CMK (cell line): ENCODE data around the gene ABTB1.
"Not testable (repeated sequence)": the region's sequence is repeated elsewhere in the genome, so short reads cannot be mapped to it uniquely, and the experiment has no call there.

Experiments
- DNase-seq: peaks from one replicate; pipeline ENCODE4 v3.0.0-alpha.2; 2010; ENCODE audit warnings: low read depth

The ABTB1 gene

DNA sequence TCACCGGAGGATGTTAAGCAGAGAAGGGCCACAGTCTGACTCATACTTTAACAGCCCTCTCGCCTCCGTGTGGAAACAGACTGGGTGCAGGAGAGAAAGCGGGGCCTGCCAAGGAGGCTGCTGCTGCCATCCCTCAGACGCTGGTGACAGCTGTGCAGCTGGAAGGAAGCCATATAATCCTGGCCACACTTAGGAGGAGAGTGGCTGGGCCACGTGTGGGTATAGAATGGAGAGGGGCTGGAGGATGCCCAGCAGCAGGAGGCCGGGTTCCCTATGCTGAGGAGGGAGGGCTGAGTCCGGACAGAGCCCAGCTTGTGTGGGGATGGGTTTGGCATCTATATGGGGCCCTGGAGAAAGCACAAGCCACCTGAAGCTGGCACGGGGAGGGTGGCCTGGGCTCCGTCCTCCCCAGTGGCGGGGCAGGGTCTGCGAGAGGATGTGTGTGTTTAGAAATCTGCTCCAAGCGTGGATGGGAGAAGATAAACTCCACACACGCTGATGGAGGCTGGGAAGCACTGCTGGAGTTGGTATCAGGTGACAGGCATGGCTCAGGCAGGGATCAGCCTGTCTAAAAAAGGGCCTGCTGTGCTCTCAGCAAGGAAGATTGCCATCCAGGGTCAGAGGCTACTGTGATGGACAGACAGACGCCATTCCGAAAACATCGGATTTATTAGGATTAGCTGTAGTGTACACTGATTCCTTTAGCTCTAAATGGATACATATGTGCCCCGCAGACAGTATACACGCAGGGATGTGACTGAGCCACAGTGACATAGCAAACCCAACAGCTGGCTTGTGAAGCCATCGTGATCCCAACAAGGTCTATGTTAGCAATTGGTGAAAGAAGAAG, 15.9 kb downstream of the ABTB1 start:
- no peak for DNase-seq

DNA sequence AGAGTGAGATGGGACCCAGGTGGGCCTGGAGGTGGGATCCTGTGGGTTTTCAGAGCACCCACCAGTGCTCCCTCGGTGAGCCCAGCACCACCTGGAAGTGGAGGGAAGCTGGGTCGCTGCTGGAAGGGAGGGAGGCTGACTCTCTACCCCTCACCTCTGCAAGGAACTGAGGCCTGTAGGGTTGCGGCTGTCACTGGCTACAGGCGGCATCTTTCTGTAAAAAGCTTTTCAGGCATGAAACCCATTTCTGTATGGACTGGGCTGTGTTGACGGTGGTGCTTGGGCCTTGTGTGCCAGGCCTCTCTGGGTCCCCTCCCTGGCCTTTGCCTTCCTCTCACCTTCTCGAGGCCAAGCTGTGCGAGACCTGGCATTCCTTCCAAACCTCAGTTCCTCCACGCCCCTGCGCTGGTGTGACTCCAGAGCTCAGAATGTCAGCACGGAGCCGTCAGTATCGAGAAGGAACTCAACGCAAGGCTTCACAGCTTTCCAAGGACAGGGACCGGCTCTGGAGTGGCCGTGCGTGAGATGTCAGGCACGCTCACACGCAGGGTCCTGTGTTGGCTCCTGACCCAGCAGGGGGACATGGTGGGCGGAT, 16.6 kb downstream of the ABTB1 start:
- DNase-seq, result no peak

DNA sequence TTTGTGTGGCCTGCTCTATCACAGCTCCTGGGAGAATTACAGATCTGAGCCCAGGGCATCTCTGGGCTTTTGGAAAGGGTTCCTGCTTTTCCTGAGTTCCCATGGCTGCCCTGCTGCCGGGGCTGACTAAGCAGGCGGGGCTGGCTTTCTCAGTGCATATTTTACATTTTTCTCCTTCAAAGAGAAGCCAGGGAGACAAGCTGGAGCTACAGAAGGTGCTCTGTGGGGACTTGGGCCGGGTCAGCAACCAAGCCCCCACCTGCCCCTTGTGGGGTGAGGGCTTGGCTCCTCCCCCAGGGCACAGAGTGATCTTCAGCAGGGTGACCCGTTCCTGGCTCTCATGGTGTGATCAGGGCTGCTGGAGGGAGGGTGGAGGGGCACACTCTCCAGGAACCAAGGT, 17.4 kb downstream of the ABTB1 start:
- no peak for DNase-seq

DNA sequence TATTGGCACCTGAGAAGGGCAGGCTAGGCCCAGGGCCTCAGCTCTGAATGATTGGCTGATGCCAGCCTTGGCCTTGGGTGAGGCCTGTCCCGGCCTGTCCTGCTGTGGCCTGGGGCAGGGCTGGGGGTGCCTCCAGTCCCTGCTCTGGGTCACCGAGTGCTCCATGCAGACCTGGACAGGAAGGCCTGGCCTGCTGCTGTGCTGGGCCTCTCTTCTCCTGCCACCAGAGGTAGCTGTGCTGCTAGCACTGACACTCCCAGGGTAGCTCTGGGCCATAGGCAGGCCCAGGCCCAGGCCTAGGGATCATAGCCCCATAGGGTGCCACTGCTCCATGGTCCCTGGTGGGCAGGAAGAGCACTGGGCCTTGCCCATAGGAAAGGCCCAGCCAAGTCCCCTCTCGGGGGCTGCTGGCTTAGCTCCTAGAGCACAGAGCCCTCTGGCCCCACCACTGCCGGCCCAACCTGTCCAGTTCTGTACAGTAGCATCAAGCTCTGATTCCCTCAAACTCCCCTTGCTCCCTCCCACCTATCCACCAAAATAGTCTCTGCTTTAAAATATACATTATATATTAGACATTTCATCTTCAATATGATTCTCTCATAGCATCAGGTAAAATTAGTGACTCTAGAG, 18.2 kb downstream of the ABTB1 start:
- DNase-seq, result no peak

DNA sequence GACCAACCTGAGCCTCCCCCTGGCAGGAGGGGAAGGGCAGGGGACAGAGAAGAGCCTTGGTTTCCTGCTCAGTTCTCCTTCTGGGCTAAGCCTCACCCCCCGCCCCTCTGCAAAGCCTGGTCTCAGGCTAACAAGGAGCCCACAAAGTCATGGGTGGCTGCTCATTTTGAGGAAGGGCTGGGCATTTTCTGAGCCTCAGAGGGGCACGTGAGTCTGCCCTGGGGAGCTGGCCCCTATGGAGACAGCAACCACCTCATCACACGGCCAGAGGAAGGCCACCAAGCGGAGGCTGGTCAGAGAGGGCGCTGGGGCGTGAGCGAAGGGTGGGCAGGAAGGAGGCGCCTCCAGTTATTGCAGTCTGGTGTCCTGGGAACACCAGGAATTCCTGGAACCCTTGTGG, 18.7 kb downstream of the ABTB1 start:
- no peak for DNase-seq

DNA sequence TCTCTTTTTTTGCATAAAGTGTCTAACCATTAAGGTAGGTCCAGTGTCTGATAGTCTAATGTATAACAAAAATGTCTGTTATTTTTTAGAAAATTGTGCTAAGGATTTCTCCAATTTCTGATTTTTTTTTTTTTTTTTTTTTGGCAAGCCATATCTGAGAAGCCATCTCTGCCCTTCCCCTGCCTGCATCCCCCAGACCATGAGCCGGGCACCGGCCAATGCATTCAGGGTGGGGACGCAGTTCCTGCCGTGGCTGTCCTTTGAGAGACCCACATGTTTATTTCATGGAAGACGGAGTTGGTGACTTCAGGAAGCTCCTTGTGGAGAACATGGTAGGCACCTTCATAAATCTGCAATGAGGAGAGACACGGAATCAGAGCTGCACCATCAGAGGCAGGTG, 19.2 kb downstream of the ABTB1 start:
- no peak for DNase-seq

DNA sequence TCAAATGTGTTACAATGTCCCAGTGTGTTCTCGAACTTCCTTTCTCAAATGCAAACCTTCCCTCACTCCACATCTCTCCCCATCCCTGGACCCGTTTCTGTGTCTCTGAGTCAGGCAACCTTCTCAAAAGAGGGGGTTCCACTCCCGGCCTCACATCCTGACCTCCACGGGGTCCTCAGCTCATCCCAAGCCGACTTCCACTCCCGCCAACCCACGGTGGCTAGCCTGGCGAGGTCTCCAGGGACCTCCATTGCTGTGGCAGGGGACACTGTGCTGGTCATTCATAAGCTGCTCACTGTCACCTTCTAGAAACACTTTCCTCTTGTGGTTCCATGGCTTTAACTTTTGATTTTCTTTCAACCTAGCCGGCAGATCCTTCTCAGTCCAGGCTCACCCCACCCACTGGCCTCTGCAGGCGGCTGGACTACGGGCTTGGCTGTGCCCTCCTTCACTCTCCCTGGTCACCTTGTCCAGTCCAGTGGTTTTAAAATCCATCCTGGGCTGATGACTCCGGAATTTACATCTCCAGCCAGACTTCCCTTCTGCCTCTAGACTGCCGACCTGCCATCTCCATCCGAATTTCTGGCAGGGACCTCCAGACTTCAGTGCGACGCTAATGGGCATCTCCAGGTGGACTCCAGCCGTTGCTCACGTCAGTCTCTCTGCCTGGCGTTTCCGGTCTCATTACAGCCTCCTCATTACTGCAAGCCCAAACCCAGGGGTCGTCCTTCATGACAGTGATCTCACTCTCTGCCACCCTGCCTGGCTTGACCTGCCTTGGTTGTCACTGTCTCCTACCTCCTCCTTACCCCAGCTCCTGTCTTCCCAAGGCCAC, 20.0 kb downstream of the ABTB1 start:
- no peak for DNase-seq

DNA sequence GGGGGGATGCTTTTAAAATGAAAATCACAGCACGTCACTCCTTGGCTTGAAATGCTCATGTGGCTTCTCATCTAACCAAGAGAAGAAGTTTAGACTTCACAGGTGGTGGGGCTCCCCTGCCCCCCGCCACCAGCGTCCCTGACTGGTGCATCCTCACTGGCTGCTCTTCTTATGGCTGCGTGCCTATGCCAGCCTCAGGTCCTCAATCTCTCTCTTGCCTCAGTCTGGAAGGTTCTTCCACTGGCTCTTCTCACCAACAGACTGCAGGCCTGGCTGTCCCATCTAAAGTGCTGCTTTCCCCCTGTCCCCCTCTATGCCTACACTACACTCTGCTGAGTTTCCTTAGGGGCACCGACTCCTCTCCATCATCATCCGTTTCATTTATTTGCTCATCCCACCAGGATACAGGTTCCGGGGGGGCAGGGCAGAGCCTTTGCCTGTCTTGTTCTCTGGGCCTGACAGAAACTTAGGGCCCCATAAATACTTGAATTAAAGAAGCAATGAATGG, 20.6 kb downstream of the ABTB1 start:
- DNase-seq, result no peak

DNA sequence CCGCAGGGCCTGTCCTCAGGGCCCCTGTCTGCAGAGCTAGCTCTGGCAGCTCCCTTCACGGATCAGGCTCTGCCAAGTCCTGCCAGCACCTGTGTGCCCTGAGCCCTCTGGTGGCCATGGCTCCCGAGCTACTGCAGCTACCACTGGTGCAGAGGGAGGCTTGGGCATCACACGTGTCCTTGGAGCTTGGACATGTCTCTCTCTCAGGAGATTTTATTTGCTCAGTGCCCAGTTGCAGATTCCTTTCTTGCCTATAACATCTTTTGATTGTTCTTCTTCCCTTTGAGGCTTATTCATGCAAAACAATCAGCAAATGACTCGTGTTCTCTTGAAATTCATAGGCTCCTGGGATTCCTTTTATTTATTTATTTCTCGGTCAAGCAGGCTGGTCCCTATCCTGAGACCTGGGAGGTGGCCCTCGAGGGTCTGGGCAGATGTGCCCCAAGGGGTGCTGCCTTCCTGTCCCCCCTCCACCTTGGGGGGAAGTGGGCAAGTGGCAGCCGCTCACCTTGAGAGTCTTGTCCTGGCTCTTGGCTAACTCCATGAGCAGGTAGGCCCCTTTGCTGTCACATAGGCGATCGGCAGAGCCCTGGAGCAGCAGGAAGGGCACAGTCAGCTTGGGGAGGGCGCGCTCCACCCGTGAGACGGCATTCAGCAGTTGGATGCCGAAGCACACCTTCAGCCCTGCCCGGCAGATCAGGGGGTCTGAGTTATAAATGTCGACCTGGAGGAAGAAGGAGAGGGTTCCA, 21.9 kb downstream of the ABTB1 start:
- DNase-seq, result no peak

DNA sequence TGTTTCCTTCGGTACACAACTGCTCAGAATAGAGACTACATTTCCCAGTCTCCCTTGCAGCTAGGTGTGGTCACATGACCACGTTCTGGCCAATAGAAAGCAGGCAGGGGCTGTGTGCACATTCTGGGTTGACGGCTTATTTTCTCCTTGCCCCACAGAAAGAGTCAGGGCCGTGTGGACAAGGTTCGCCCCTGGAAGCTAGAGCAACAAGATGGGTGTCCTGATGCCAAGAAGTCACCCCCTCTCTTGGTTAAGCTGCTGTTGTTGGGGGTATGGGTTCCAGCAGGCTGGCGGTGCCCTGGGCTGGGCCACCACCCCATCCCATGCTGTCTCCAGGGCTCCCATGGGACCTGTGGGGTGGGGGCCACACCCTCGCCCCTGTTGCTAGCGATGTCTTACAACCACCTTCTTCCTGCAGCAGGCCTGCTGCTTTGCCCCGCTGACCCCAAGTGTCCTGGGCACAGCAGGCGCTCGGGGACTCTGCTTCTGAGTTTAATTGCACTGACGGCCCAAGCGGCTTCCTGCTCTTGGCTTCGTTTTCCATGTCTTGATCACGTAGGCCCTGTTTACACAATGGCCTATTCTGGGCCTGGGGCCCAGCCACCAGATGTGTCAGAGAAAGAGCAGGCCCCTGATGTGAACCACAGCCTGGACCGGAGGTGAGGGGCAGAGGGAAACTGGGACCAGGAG, 24.9 kb downstream of the ABTB1 start:
- no peak for DNase-seq

DNA sequence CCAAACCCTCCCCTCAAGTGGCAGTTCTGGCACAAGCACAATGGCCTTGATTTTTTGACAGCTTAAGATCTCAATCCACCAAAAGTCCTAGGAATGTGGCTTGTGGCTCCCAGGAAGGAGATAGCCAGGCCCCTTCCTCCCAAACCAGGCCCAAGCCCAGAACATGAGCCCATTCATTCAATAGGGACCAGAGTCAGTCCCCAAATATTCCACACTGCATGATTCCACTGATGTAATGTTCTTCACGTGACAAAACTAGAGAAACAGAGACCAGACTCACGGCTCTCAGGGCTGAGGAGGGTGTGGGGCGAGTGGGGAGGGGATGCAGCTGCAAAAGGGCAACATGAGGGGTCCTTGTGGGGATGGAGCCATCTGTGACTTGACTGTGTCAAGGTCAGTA, 25.5 kb downstream of the ABTB1 start:
- DNase-seq, result no peak

DNA sequence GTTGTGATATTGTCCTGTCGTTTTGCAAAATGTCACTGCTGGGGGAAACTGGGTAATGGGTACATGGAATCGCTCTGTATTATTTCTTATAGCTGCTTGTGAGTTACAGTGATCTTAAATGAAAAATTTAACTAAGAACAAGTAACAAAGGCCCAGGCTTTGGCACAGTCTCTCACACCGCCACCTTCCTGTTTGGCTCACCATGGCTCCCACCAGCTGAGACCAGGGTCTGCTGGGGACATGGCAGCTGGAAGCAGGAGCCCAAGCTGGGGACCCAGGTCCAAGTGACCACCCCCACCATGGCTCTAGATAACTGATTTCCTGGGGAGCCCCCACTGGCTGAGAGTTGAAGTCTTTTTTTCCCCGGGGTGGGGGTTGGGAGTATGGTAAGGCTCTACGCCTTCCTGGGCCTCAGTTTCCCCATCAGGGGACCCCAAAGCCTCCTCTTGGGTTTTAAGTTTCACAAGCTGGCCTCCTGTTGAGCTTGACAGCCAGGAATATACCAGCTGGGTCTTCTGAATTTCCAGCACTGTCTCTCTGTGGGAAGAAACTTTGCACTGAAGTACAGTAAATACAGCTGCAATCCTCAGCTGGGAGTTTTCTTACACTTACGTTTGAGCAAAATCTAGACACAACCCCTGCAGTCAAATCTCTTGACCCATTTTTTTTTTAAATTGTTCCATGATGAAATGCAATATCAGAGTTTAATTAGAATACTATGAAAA, 26.1 kb downstream of the ABTB1 start:
- DNase-seq, result no peak

DNA sequence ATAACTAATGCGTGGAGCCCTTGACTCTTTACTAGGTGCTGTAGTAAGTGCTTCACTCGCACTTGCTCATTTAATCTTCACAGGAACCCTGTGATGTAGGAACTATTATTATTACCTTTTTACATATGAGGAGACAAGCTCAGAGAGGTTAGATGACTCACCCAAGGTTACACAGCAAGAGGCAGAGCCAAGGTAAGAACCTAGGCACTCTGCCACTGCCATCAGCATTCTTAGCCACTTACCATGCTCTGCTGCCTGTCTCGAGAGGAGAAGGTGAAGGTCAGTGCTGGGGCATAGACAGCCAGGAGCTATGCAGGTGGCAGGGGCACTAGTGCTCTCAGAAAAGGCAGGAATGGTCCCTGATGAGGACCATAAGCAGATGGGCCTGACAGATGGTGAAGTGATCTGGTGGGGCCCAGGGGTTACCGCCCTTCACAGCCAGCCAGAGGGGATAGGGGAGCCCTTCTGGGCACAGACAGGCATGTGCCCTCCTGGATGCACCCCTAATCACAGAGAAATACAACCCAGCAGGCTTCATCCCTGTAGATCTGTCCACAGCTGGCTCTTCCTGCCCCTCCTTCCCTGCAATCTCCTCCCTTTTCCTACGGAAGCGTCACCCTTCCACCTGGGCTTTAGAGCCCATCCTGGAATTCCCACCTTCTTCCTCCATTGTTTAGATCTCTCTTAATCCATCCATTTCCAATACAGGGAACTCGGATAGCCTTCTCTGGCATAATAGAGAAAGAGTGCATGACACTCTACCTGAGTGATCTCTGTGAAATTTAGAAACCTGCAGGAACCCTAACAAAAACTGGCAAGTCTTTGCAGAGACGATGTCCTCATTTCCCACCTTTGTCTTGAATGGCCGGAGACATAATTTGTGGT, 26.9 kb downstream of the ABTB1 start:
- no peak for DNase-seq

DNA sequence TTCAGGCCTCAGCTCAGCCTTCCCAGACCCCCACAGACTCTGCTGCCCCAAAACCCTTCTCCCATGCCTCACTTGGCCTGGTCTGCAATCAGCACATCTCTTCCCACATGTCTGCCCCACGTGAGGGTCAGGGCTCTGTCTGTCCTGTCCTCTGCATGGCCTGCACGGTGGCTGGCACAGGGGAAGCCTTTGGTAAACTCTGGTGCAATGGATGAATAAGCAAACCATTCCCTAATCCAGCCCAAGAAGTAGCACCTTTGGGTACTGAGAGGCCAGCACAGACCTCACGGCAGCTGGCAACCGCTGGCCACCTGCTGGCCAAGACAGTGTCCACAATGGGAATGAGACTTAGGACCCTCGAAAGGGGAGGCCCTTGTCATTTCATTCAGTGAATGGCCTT, 27.7 kb downstream of the ABTB1 start:
- no peak for DNase-seq

DNA sequence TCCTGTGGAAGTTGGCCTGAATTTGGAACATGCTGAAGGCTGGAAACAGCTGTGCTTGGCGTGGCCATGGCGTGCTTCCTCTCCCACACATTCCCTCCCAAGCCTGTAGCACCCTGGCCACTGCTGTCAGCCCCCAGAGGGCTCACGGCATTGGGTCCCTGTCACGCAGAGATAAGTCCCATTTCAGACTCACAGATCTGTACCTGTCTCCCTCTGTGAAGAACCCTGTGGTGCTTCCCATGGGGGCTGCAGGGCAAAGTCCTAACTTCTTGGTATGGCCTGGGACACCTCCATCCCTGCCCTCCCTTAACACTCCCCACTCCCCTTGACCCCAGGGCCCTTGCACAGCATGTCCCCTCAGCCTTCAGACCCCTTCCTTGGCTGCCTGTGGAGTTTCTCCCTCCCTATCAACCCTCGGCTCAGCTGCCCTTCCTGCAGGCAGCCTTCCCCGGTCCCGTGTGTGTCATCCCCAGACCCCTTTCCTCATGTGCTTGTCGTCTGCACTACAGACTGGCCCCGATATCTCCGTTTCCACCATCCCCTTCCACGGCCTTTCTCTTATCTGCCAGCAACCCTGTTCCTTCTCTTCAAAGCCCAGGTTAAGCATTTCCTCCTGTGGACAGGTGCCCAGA, 28.6 kb downstream of the ABTB1 start:
- no peak for DNase-seq

DNA sequence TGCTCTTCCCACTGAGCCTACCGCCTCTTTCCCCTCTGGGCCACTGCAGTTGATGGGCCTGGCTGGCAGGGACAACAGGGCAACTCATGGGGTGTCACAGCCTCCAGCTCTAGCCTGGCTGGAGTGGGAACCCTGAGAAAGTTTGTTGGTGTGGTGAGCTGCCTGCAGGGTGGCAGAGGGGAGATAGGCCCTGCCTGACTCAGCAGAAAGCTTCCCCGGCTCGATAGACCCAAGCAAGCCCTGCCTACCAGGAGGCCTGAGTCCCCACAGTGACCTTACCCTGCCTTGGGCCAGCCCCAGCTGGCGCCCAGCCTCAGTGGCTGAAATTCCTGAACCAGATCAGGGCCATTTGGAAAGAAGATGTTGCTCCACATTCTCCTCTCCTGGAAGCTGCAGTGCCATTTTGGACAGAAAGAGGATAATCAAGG, 29.4 kb downstream of the ABTB1 start:
- no peak for DNase-seq

DNA sequence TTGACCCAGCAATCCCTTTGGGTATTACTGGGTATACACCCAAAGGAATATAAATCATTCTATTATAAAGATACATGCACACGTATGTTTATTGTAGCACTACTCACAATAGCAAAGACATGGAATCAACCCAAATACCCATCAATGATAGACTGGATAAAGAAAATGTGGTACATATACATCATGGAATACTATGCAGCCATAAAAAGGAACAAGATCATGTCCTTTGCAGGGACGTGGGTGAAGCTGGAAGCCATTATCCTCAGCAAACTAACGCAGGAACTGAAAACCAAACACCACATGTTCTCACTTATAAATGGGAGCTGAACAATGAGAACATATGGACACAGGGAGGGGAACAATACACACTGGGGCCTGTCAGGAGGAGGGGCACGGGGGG, 32.1 kb downstream of the ABTB1 start:
- not testable (repeated sequence) for DNase-seq

DNA sequence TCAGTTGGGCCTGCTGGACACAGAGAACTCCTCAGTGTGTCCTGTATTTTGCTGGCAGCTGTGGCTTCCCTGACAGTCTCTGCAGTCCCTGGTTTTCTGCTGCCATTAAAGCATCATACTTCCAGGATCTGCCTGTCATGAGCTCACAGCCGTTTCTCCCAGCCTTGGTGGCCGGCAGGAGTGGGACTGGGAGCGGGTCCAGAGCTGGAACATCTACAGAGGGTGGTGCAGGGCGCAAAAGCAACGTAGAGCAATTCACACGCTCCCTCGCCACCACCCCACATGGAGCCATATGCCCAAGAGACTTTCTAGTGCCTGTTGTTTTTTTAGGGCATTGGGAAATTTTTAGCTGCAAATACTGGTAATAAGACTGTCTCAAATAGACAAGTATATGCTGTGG, 33.6 kb downstream of the ABTB1 start:
- no peak for DNase-seq
